OCI-LY3 (cell line): ENCODE results near the gene BRF1.

Source experiments
- EZH2phosphoT487 ChIP-seq: fragments of 200-600 bp; shearing (Covaris generic); IDR thresholded peaks from 2 replicates; pipeline ENCODE4 v1.6.1; 2018; ENCODE audit warnings: antibody characterized with exemption, mixed run types, low read depth
- TF ChIP-seq, protein P1 (sequence below): fragments of 200-600, 300-600 bp; sonication (generic); IDR thresholded peaks from 2 replicates; pipeline ENCODE4 v1.5.1; 2014; ENCODE audit warnings: antibody characterized with exemption, low read length, low read depth

GRCh38 chr14:105187116-105187515 is 113.7 kb downstream of the BRF1 start:
- TF ChIP-seq, protein P1, sequence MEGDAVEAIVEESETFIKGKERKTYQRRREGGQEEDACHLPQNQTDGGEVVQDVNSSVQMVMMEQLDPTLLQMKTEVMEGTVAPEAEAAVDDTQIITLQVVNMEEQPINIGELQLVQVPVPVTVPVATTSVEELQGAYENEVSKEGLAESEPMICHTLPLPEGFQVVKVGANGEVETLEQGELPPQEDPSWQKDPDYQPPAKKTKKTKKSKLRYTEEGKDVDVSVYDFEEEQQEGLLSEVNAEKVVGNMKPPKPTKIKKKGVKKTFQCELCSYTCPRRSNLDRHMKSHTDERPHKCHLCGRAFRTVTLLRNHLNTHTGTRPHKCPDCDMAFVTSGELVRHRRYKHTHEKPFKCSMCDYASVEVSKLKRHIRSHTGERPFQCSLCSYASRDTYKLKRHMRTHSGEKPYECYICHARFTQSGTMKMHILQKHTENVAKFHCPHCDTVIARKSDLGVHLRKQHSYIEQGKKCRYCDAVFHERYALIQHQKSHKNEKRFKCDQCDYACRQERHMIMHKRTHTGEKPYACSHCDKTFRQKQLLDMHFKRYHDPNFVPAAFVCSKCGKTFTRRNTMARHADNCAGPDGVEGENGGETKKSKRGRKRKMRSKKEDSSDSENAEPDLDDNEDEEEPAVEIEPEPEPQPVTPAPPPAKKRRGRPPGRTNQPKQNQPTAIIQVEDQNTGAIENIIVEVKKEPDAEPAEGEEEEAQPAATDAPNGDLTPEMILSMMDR, result no peak
- no peak for TF ChIP-seq EZH2phosphoT487
